Activated CD4-positive, alpha-beta T cell treated with anti-CD3 and anti-CD28 coated beads for 36 hours (primary cell): ENCODE results near the gene UBE2QL1. TPM values are rescaled to one million over a fixed set of nuclear protein-coding genes. Genes with fewer than 3 reads are reported as not detected.

Source experiments
- ATAC-seq: fragments of 200-7000 bp; cut with Tn5 transposase; one replicate; pipeline ENCODE4 v1.10.0; 2021; ENCODE audit warnings: mild to moderate bottlenecking, moderate library complexity
- CTCF ChIA-PET: fragments of 350-600 bp; sonication (Branson Sonifier 250); formaldehyde crosslinking; loops from one replicate; lab custom pipeline; 2021; ENCODE audit warnings: antibody characterized with exemption; lab: Charles Lee
- POLR2A ChIA-PET: fragments of 350-600 bp; sonication (Branson Sonifier 250); formaldehyde crosslinking; loops from one replicate; lab custom pipeline; 2021; ENCODE audit warnings: antibody characterized with exemption, inconsistent platforms; lab: Charles Lee
- DNase-seq: peaks from one replicate; pipeline ENCODE4 v3.0.0-alpha.2; 2020
- H3K27ac Mint-ChIP-seq: one replicate; pipeline ENCODE4 v1.8.0; 2021; ENCODE audit warnings: mixed read lengths
- H3K27me3 Mint-ChIP-seq: one replicate; pipeline ENCODE4 v1.8.0; 2021; ENCODE audit warnings: mixed read lengths
- H3K36me3 Mint-ChIP-seq: one replicate; pipeline ENCODE4 v1.8.0; 2021; ENCODE audit warnings: low read depth, mixed read lengths
- H3K4me1 Mint-ChIP-seq: one replicate; pipeline ENCODE4 v1.8.0; 2021; ENCODE audit warnings: mixed read lengths
- H3K4me3 Mint-ChIP-seq: one replicate; pipeline ENCODE4 v1.8.0; 2021; ENCODE audit warnings: mild to moderate bottlenecking, moderate library complexity, mixed read lengths
- H3K9me3 Mint-ChIP-seq: one replicate; pipeline ENCODE4 v1.8.0; 2021; ENCODE audit warnings: low read depth, mixed read lengths
- intact Hi-C, 2 experiments: fragments of 100-400 bp; cut with DNase I in 1 of 2; cut with micrococcal nuclease in 1 of 2; formaldehyde crosslinking; loops; one replicate each; pipeline versions ENCODE4 v1.14.2 to v1.15.1; 2022 to 2024; cut with DNase I, micrococcal nuclease
- total RNA-seq, 2 experiments: library from RNA; stranded (reverse); gene quantifications; one replicate each; pipeline ENCODE4 v1.2.3, GENCODE V29; 2021

UBE2QL1 gene
- total RNA-seq, 2 experiments from 2014 or later = not detected

- CTCF ChIA-PET = no interaction called here
- POLR2A ChIA-PET = no interaction called here
- ATAC-seq = no peak
- Mint-ChIP-seq H3K36me3 (no peaks in the 10 kb centered on the region), H3K4me3 (no peak overlapping the region), H3K27ac (no peak overlapping the region), H3K9me3 (no peaks in the 10 kb centered on the region), H3K27me3 (peaks cover 2% of the 10 kb centered on the region), H3K4me1 (peaks cover 24% of the 10 kb centered on the region)
- no peak for DNase-seq
- intact Hi-C loops = no loop called here
Measured at GRCh38 chr5:6484899-6485298, 36.2 kb downstream of the UBE2QL1 start.

- Mint-ChIP-seq H3K36me3 (no peaks in the 10 kb centered on the region), H3K4me1 (peaks cover 24% of the 10 kb centered on the region), H3K4me3 (no peak overlapping the region), H3K27me3 (peaks cover 2% of the 10 kb centered on the region), H3K9me3 (no peaks in the 10 kb centered on the region), H3K27ac (no peak overlapping the region)
- ATAC-seq (no peak), DNase-seq (no peak)
- ChIA-PET CTCF (no interaction called here), POLR2A (no interaction called here)
- intact Hi-C loops = no loop called here
Measured at GRCh38 chr5:6485441-6485840, 36.8 kb downstream of the UBE2QL1 start.

DNA sequence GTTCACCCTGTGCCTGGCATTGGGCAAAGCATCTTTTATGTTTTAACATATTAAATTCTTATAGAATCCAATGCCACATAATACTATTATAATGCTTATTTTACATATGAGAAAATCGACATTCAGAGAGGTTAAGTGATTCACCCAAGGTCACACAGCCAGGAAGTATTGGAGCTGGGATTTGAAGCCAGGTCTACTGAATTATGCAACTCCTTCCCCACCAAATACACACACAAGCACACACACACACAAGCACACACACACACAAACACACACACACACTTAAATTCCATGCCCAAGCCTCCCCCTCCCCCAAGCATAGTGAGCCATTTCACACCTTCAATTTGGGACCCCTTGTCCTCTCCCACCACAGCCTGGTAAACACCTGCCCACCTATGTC lies 37.4 kb downstream of the UBE2QL1 start:
- no peak for DNase-seq
- no peak overlapping the region for H3K27ac Mint-ChIP-seq
- ChIA-PET POLR2A (no interaction called here), CTCF (no interaction called here)
- peaks cover 2% of the 10 kb centered on the region for H3K27me3 Mint-ChIP-seq
- no peak for ATAC-seq
- H3K4me3 Mint-ChIP-seq = no peak overlapping the region
- H3K36me3 Mint-ChIP-seq = no peaks in the 10 kb centered on the region
- H3K9me3 Mint-ChIP-seq = no peaks in the 10 kb centered on the region
- intact Hi-C loops = no loop called here
- peaks cover 24% of the 10 kb centered on the region for H3K4me1 Mint-ChIP-seq

- CTCF ChIA-PET = no interaction called here
- no peak overlapping the region for H3K4me3 Mint-ChIP-seq
- intact Hi-C loops = no loop called here
- no peaks in the 10 kb centered on the region for H3K36me3 Mint-ChIP-seq
- peaks cover 24% of the 10 kb centered on the region for H3K4me1 Mint-ChIP-seq
- H3K27ac Mint-ChIP-seq = no peak overlapping the region
- H3K27me3 Mint-ChIP-seq = peaks cover 6% of the 10 kb centered on the region
- ATAC-seq (no peak), DNase-seq (no peak)
- no peaks in the 10 kb centered on the region for H3K9me3 Mint-ChIP-seq
- POLR2A ChIA-PET = no interaction called here
Measured at GRCh38 chr5:6487081-6487480, 38.4 kb downstream of the UBE2QL1 start.

GRCh38 chr5:6488021-6488420 lies 39.4 kb downstream of the UBE2QL1 start:
- DNase-seq (no peak), ATAC-seq (no peak)
- POLR2A ChIA-PET = no interaction called here
- Mint-ChIP-seq H3K36me3 (no peaks in the 10 kb centered on the region), H3K4me1 (peaks cover 24% of the 10 kb centered on the region), H3K4me3 (no peak overlapping the region), H3K9me3 (no peaks in the 10 kb centered on the region), H3K27ac (no peak overlapping the region), H3K27me3 (peaks cover 7% of the 10 kb centered on the region)
- intact Hi-C loops = no loop called here
- CTCF ChIA-PET = no interaction called here

DNA sequence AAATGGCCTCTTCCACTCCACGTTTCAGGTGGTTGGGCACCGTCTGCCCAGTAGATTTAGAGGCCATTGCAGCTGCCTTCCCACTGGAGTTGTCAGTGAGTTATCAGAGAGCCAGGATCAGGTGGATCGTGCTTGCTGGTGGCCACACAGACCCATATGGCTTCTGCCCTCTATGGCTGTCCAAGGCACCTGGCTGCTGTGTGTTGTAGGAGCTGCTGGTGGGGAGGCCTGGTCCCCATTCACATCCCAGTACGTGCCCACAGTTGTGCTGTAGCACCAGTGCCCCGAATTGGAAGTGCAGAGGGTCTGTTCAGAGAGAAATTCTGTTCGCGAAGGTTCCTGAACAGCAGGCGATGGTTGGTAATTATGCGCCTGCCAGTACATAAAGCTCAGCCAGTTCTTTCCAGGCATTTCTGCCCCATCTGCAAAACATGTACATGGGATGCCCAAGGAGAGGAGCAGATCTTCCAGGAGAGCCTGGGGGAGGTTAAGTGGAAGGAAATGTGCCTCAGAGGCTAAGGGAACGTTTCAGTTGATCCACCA lies 41.1 kb downstream of the UBE2QL1 start:
- Mint-ChIP-seq H3K27ac (no peak overlapping the region), H3K27me3 (peaks cover 12% of the 10 kb centered on the region), H3K4me3 (no peak overlapping the region), H3K36me3 (no peaks in the 10 kb centered on the region), H3K9me3 (no peaks in the 10 kb centered on the region), H3K4me1 (peaks cover 17% of the 10 kb centered on the region)
- intact Hi-C loops = no loop called here
- ATAC-seq (no peak), DNase-seq (no peak)
- CTCF ChIA-PET = no interaction called here
- POLR2A ChIA-PET = no interaction called here

DNA sequence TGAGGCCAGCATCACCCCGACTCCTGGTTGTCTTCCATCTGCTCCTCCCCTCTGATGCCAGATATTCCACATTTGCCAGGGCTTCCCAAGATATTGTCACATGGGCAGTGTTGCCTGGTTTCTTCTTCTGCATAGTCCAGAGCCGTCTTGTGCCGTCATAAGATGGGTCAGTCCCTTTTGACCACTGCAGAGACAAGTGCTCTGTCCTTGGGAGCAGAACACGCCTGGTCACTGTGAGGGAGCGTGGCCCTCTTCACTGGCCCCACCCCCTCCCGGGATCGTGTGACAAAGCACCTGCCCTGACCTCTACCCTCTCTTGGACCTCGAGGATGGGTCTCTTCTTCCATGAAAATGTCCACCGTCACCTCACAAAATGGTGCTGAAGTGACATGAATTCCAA lies 41.6 kb downstream of the UBE2QL1 start:
- ChIA-PET CTCF (no interaction called here), POLR2A (no interaction called here)
- intact Hi-C loops = no loop called here
- no peaks in the 10 kb centered on the region for H3K9me3 Mint-ChIP-seq
- no peaks in the 10 kb centered on the region for H3K36me3 Mint-ChIP-seq
- ATAC-seq (no peak), DNase-seq (no peak)
- peaks cover 13% of the 10 kb centered on the region for H3K27me3 Mint-ChIP-seq
- no peak overlapping the region for H3K4me3 Mint-ChIP-seq
- H3K27ac Mint-ChIP-seq = no peak overlapping the region
- peaks cover 11% of the 10 kb centered on the region for H3K4me1 Mint-ChIP-seq

- ATAC-seq (no peak), DNase-seq (no peak)
- H3K36me3 Mint-ChIP-seq = no peaks in the 10 kb centered on the region
- ChIA-PET POLR2A (no interaction called here), CTCF (no interaction called here)
- intact Hi-C loops = no loop called here
- no peak overlapping the region for H3K27ac Mint-ChIP-seq
- no peaks in the 10 kb centered on the region for H3K9me3 Mint-ChIP-seq
- H3K4me3 Mint-ChIP-seq = no peak overlapping the region
- peaks cover 13% of the 10 kb centered on the region for H3K27me3 Mint-ChIP-seq
- peaks cover 7% of the 10 kb centered on the region for H3K4me1 Mint-ChIP-seq
Measured at GRCh38 chr5:6490693-6491092, 42.0 kb downstream of the UBE2QL1 start.

- no peak overlapping the region for H3K4me3 Mint-ChIP-seq
- H3K27ac Mint-ChIP-seq = no peak overlapping the region
- no peak for ATAC-seq
- H3K4me1 Mint-ChIP-seq = peaks cover 9% of the 10 kb centered on the region
- H3K36me3 Mint-ChIP-seq = no peaks in the 10 kb centered on the region
- H3K9me3 Mint-ChIP-seq = no peaks in the 10 kb centered on the region
- ChIA-PET CTCF (no interaction called here), POLR2A (no interaction called here)
- peaks cover 13% of the 10 kb centered on the region for H3K27me3 Mint-ChIP-seq
- intact Hi-C loops = no loop called here
- DNase-seq = no peak
Measured at GRCh38 chr5:6491196-6491918, 42.7 kb downstream of the UBE2QL1 start.

GRCh38 chr5:6491919-6492290 lies 43.2 kb downstream of the UBE2QL1 start:
- DNase-seq = no peak
- Mint-ChIP-seq H3K27me3 (peaks cover 11% of the 10 kb centered on the region), H3K36me3 (no peaks in the 10 kb centered on the region)

GRCh38 chr5:6492934-6493333 lies 44.3 kb downstream of the UBE2QL1 start:
- no peaks in the 10 kb centered on the region for H3K36me3 Mint-ChIP-seq
- H3K9me3 Mint-ChIP-seq = no peaks in the 10 kb centered on the region
- ChIA-PET POLR2A (no interaction called here), CTCF (no interaction called here)
- peaks cover 18% of the 10 kb centered on the region for H3K4me1 Mint-ChIP-seq
- H3K4me3 Mint-ChIP-seq = no peak overlapping the region
- DNase-seq (no peak), ATAC-seq (peak; percentile 40)
- intact Hi-C loops = no loop called here
- H3K27me3 Mint-ChIP-seq = peaks cover 11% of the 10 kb centered on the region
- H3K27ac Mint-ChIP-seq = no peak overlapping the region

More at GRCh38 chr5:6491919-6492290, 43.2 kb downstream of the UBE2QL1 start:
- intact Hi-C loops = no loop called here
- CTCF ChIA-PET = no interaction called here
- Mint-ChIP-seq H3K4me3 (no peak overlapping the region), H3K27ac (no peak overlapping the region), H3K9me3 (no peaks in the 10 kb centered on the region), H3K4me1 (peaks cover 12% of the 10 kb centered on the region)
- POLR2A ChIA-PET = no interaction called here
- no peak for ATAC-seq

DNA sequence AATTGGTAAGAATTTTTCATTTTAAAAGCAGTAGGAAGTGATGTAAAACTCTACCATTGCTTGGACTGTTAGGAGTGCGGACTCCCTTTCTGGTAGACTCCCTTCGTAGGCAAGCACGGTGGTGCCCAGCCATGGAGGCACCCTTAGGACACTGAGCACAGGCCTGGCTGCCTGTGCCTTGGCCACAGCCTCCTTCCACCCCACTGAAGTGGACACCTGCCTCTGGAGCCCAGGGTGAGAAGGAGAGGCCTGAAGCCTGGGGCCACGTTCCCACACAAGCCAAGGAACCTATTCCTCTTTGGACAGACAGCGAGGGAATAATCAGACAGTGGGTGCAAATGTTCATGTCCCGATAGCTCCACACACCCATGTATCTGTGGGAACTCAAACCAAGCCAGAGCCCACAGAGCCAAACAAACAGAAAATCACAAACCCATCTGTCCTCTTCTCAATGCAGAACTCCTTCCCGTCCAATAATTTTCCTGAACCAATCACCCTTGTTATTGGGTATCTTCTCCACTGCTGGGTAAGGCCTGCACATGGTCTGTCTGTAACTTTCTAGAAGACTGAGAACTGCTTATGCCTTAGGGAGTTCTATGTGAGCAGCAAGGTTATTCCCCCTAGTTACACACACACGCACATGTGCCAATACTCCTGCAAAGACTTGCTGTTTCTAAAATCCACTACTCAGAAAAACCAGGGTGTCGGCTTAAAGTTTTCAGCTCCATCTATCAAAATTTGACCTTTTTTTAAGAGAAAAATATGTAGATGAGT lies 45.2 kb downstream of the UBE2QL1 start:
- H3K36me3 Mint-ChIP-seq = no peaks in the 10 kb centered on the region
- CTCF ChIA-PET = no interaction called here
- intact Hi-C loops = no loop called here
- H3K27me3 Mint-ChIP-seq = peaks cover 11% of the 10 kb centered on the region
- H3K4me1 Mint-ChIP-seq = peaks cover 19% of the 10 kb centered on the region
- no peak overlapping the region for H3K4me3 Mint-ChIP-seq
- ATAC-seq = no peak
- no peak for DNase-seq
- H3K9me3 Mint-ChIP-seq = no peaks in the 10 kb centered on the region
- POLR2A ChIA-PET = no interaction called here
- no peak overlapping the region for H3K27ac Mint-ChIP-seq
